Brain microvascular endothelial cell (primary cell): ENCODE data around the gene AUTS2.

Experiments
- DNase-seq: peaks from one replicate; pipeline ENCODE4 v3.0.0-alpha.2; 2020
- H3K27ac ChIP-seq: fragments of 250-450 bp; sonication (Bioruptor Pico); 2 replicates; pipeline ENCODE4 v1.5.1; 2020; ENCODE audit warnings: mild to moderate bottlenecking, moderate library complexity
- H3K27me3 ChIP-seq: fragments of 250-450 bp; sonication (Bioruptor Pico); replicated peaks from 2 replicates; pipeline ENCODE4 v1.5.1; 2020; ENCODE audit warnings: mild to moderate bottlenecking
- H3K36me3 ChIP-seq: fragments of 250-450 bp; sonication (Bioruptor Pico); replicated peaks from 2 replicates; pipeline ENCODE4 v1.5.1; 2020; ENCODE audit warnings: mild to moderate bottlenecking
- H3K4me3 ChIP-seq: 2 replicates; pipeline ENCODE4 v1.5.1; 2011; ENCODE audit warnings: low read depth, mild to moderate bottlenecking, control low read depth, low read length, moderate library complexity
- CTCF ChIP-seq: IDR thresholded peaks from 2 replicates; pipeline ENCODE4 v1.5.1; 2011; ENCODE audit warnings: low read depth, mild to moderate bottlenecking, moderate library complexity, low read length, control low read depth, inconsistent platforms; ENCODE audit errors: missing control alignments
- in situ Hi-C: cut with HindIII; loops from 2 replicates; pipeline ENCODE4 v1.10.0; 2017; ENCODE audit warnings: low sequenced_read_pairs, low pct_ligation_motif_present

Gene AUTS2

GRCh38 chr7:69622014-69622835 is 23.9 kb downstream of the AUTS2 start:
- DNase-seq = no peak
- no peak for TF ChIP-seq CTCF

GRCh38 chr7:69622960-69623359 is 24.7 kb downstream of the AUTS2 start:
- in situ Hi-C loops = no loop called here
- no peaks in the 10 kb centered on the region for H3K27me3 ChIP-seq
- H3K27ac ChIP-seq = no peak overlapping the region
- no peak for DNase-seq
- no peak overlapping the region for H3K4me3 ChIP-seq
- H3K36me3 ChIP-seq = no peaks in the 10 kb centered on the region
- TF ChIP-seq CTCF = no peak

More at GRCh38 chr7:69622014-69622835, 23.9 kb downstream of the AUTS2 start:
- Histone ChIP-seq H3K27ac (no peak overlapping the region), H3K4me3 (no peak overlapping the region), H3K36me3 (no peaks in the 10 kb centered on the region), H3K27me3 (no peaks in the 10 kb centered on the region)
- in situ Hi-C loops = no loop called here

- DNase-seq = no peak
- in situ Hi-C loops = no loop called here
- no peak for TF ChIP-seq CTCF
- H3K36me3 ChIP-seq = no peaks in the 10 kb centered on the region
- H3K27me3 ChIP-seq = no peaks in the 10 kb centered on the region
- no peak overlapping the region for H3K27ac ChIP-seq
- no peak overlapping the region for H3K4me3 ChIP-seq
These were observed 26.4 kb downstream of the AUTS2 start for GRCh38 chr7:69624435-69625230.

- Histone ChIP-seq H3K4me3 (no peak overlapping the region), H3K36me3 (no peaks in the 10 kb centered on the region), H3K27me3 (no peaks in the 10 kb centered on the region), H3K27ac (no peak overlapping the region)
- TF ChIP-seq CTCF = no peak
- DNase-seq = no peak
- in situ Hi-C loops = no loop called here
These were observed 27.0 kb downstream of the AUTS2 start for GRCh38 chr7:69625238-69625637.

GRCh38 chr7:69625798-69626197 is 27.5 kb downstream of the AUTS2 start:
- no peak overlapping the region for H3K4me3 ChIP-seq
- TF ChIP-seq CTCF = no peak
- in situ Hi-C loops = no loop called here
- no peaks in the 10 kb centered on the region for H3K36me3 ChIP-seq
- no peak overlapping the region for H3K27ac ChIP-seq
- H3K27me3 ChIP-seq = no peaks in the 10 kb centered on the region
- DNase-seq = no peak
